Tongue (tissue), 2 donors: ENCODE data around the gene IKZF2. TPM values are rescaled to one million over a fixed set of nuclear protein-coding genes. Genes with fewer than 3 reads are reported as not detected.
"Not testable (repeated sequence)": the region's sequence is repeated elsewhere in the genome, so short reads cannot be mapped to it uniquely, and the experiment has no call there.

Source experiments
- DNase-seq: peaks from one replicate; pipeline ENCODE4 v3.0.0-alpha.2; 2015
- total RNA-seq: library from RNA; depleted of rRNA; stranded (reverse); fragments of >200 nt; gene quantifications from one replicate; pipeline ENCODE4 v1.2.3, GENCODE V29; 2014

The IKZF2 gene
- total RNA-seq, 1 donor from 2014 or later, result 28.6 TPM

DNA sequence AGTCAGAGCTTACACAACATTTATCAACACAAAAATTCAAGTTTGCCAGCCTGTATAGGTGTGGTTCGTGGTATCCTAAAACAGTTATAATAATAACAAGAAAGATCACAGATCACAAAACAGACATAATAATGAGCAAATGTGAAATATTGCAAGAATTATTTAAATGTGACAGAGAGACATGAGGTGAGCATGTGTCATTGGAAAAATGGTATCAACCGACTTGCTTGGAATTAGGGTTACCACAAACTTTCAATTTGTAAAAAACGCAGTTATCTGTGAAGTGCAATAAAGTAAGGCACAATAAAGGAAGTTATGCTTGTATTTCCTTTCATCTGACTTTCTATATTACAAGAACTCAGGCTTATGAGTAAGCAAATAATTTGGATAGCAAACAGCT lies 116.8 kb downstream of the IKZF2 start:
- no peak for DNase-seq

- DNase-seq, result no peak
Observed at GRCh38 chr2:213032607-213033006, 118.8 kb downstream of the IKZF2 start.

DNA sequence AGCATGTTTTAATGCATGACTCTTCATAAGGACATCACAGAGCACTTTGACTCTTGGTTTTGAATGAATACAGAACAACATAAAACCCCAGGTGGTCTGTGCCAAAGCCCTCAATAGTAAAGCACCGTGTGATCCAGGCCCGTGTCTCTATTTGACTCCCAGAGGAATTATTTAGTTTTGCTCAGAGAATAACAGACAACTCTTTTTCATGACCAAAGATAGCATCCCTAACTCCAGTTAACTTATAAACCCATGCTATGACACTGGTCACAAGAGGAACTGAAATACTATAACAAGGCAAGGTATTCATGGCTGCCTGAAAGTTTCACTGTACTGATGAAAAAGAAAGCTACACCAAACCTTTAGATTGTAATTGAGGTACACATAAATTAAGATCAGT lies 128.4 kb downstream of the IKZF2 start:
- no peak for DNase-seq

GRCh38 chr2:213021971-213022899 lies 129.2 kb downstream of the IKZF2 start:
- no peak for DNase-seq

DNA sequence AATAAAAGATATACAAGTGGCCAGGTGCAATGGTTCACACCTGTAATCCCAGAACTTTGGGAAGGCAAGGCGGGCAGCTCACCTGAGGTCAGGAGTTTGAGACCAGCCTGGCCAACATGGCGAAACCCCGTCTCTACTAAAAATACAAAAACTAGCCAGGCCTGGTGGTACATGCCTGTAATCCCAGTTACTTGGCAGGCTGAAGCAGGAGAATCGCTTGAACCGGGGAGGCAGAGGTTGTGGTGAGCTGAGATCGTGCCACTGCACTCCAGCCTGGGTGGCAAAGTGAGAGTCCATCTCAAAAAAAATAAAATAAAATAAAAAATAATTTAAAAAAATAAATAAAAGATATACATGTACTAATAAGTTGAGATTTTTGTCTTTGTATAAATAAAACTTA lies 130.5 kb downstream of the IKZF2 start:
- DNase-seq, result not testable (repeated sequence)

DNA sequence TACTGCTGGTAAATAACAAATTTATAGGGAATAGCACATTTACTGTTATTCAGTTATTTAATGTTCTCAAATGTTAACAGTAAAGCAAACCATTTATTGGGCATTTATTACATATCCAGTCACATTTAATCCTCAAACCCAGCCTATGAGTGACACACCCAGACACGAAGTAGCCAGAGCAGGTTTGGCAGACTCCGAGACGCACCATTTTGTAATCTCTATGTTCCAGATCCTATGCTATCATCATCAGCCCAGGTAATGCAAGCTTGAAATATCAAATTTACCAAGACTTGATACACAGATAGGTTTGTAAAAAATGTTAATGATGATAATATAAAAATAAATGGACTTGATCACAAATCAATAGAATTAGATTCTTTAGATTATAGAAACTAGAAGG lies 131.1 kb downstream of the IKZF2 start:
- no peak for DNase-seq

DNA sequence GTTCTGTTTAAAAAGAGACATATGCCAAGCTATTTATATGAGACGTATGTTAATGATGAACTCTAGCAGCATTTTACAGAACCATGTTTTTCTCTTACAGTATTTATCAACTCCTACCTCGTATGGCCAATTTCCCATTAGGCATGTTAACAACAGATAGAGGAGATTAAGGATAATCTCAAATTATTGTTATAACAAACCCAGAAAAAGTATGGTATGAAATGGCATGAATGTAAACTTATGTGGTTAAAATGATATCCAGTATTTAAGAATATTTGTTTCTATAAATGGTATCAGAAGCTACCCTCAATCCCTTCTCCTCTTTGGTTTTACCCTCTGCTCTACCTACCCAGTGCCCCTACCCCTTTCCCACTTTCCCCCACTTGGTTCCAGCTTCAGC lies 132.0 kb downstream of the IKZF2 start:
- no peak for DNase-seq

- DNase-seq, result no peak
Observed at GRCh38 chr2:213018340-213018901, 133.0 kb downstream of the IKZF2 start.

- no peak for DNase-seq
Observed at GRCh38 chr2:213017404-213017803, 134.0 kb downstream of the IKZF2 start.

DNA sequence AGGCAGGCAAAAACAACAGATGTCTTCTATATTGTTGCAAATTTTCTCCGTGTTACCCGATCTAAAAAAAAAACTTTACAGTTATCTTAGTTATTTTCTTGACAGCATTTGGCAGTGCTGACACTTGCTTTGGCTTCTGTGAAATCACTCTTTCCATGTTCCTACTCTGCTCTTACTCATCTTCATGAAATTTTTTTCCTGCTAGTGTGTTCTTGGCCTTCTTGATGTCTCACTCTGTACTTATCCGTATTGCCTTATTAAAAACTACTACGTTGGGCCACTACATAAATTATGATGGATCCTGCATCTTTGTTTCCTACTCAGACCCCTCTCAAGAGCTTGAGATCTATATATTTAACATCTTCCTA lies 134.4 kb downstream of the IKZF2 start:
- no peak for DNase-seq

DNA sequence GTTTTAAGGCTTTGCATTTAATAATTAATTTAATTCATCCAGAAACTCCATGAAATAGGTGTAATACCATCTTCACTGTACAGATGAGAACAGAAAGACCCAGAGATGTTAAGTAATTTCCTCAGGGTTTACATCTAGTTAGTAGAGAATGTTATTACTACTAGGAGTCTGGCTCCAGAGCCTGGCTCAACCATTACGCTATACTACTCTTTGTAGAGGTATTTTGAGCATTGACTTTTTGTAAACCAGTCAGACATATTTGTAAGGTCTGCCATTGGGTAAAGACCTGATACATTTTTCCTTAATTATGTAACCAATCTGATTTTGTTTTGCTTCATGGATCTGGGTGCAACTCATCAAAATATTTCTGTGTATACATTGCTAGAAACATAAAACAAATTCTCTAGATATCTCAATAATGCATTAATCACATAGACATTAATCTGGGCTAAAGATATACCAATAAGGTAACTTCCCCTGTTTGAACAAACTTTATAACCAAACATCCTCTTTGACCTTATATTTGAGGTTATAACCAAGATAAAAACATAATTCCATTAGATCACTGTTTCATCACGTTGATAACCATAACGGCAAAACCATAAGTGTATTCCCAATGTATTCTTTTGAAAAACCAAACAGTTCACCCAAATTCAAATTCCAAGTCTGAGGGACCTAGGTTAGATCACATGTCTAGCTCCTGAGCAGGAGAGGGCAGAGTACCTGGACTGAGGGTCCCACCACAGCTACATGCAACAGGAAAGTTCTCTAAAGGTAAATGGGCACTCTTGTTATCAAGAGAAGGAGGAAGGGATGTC lies 135.0 kb downstream of the IKZF2 start:
- DNase-seq, result no peak

GRCh38 chr2:213015387-213016165 lies 135.8 kb downstream of the IKZF2 start:
- no peak for DNase-seq

- DNase-seq, result no peak
Observed at GRCh38 chr2:213013979-213014378, 137.4 kb downstream of the IKZF2 start.

DNA sequence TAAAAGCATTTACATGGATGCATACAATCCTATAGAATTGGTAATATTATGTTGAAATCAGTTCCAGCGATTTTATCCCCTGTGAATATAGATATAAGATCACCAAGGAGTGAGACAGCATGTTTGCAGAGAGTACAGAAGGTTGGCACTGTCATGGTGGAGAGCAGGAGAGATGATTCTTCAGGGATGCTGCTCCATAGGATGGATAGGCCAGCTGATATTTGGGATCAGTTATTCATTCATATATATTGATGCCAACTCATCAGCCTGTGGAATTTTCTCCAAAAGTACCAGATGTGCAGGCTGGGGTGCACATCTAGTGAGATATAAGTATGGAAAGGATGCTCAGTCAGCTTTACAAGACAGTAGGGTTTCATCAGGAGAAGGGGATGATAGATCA lies 139.9 kb downstream of the IKZF2 start:
- DNase-seq, result no peak

DNA sequence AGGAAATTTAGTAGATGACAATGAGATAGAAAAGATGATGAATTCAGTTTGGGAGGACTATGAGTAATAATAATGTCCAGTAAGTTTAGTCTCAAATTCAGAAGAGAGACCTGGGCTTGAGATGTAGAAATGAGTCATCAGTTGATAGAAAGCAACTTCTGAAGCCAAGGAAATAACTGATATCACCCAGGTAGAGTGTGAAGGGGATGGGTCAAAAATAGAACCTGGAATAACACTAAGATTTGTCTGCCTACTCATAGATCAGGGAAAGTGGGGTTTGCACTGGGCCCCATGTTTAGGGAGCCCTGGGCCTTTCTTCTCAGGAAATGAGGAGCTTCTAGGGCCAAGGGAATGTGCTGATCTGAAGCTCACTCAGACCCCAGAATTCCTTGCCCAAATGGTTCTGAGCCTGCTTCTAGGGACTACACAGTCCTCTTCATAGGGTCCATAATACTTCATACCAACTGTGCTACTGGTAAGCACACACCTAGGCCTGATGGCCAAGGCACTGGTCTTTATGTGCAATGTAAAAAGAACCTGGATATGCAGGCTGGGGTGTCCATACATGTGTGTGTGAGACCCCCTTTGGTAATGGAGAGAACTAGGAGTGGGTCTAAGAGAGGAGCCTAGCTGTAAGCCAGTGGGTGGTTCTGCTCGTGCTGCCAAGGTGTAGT lies 141.2 kb downstream of the IKZF2 start:
- no peak for DNase-seq

DNA sequence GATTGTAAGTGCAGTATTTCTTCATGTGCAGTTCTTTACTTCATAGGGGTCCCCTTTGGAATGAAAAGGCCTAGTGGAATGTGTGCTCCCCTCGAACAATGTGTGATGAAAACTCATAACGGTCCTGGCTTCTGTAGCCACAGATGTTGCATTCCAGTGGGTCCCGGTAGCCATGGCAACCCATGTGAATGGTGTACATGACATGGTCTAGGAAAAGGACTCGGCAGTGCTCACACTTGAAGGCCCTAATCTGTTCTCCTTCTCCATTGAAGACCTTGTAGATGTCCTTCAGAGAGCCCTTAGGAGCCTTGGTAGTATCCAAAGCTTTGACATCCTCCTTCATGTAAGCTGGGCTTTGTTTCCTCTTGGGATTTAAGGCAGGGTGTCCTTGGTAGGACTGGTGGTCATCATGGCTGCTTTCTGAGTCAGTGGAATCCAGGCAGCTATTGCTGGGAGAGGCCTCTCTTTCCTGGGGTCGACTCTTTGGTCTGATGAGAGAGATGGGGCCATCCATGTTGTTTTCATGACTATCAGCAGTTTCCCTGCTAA lies 144.0 kb downstream of the IKZF2 start:
- DNase-seq, result no peak

- DNase-seq, result no peak
Observed at GRCh38 chr2:213004197-213004821, 147.1 kb downstream of the IKZF2 start.

DNA sequence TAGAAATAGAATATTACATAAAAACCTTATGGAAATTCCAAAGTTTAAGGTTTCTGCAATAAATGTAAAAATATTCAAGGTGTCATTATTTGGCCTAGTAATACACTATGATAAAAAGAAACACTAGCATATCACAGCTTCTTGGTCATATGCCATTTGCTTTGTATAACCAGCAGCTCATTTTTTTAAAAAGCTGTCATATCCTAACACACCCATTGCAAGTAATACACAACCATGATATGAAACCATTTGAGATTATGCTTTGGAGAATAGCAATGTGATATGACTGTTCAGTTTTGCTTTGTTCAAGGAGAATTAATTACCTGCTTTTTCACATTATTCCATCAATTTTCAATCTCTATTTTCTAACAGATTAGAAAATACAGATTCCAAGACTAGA lies 149.0 kb downstream of the IKZF2 start:
- DNase-seq, result no peak

GRCh38 chr2:213001297-213001910 lies 150.0 kb downstream of the IKZF2 start:
- DNase-seq, result no peak

DNA sequence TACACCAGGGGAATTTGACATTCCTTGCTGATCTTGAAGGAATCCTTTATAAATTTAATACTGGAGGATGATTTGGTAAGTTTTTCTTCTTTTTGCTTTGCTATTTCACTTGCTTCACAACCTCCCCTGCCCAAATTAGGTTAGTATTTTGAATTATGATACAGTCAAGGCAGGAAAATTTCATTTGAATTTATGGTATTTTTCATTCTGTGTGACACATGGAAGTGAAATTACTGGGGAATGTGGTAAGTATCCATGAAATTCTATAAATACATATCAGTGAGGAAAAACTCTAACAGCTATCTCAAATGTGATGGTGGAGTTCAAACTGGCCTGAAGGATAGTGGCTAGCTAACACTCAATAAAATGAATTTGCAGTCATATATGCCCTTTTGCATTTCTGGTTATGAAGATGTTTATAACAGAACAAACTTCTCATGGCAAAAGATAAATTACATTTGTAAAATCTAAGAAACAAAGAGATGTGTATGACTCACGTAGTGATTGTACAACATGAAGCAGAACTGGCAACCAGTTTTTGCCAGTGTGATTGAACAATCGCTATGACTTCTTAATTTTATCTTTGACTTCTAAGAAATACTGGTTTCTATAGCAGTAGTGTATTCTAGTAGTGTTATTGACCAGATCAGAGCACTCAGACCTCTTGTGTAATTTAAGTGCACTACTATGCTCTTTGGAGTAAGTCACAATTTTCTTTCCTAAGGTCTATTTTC lies 152.6 kb downstream of the IKZF2 start:
- no peak for DNase-seq
